ENCODE measurements around the gene PHACTR3.

PHACTR3 gene

DNA sequence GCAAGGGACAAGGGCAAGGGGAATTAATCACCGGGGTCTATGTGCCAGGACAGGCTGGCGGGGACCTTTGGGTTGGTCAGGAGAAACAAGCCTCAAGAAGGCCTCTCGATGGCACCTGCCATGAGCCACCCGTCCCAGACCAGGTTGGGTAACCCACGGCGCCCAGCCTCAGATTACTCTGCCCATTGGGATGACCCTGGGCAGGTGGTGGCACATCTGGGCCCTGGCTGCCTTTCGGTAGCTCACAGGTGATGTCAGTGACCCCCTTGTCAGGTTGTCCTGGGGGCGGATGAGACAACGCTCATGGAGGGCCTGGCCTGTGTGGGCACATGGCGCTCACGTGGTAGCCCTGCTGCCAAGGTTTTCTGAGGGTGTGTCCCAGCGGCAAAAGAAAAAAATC, 176.9 kb downstream of the PHACTR3 start:
- DNase-seq, result no peak

DNA sequence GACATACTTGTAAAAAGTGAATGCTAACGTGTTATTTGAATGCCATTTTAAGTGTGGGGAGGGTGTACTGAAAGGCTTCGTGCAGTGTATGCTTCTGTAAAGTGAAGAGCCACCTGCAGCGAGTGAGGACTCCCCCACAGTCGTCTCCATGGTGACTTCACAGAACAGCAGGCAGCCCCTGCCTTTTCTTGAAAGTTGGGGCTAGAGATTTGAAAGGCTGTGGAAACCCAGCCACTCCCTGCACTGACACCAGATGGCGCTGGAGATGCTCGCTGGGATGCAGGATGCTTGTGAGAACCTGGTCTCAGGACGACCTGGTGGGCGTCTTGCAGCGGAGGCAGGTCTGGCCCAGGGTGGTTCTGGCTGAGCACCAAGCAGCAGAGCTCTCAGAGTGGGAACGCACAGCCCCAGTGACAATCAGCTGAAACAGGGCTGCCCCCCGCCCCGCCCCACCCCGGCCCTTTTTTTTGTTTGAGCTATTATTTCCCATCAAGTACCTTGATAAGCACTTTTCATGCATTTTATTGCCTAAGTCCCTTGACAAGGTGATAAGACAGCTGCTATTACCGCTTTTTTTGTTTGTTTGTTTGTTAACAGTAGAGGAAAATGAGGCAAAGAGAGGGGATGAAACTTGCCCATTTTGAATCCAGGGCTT, 178.8 kb downstream of the PHACTR3 start:
- peak; percentile 68 for DNase-seq

DNA sequence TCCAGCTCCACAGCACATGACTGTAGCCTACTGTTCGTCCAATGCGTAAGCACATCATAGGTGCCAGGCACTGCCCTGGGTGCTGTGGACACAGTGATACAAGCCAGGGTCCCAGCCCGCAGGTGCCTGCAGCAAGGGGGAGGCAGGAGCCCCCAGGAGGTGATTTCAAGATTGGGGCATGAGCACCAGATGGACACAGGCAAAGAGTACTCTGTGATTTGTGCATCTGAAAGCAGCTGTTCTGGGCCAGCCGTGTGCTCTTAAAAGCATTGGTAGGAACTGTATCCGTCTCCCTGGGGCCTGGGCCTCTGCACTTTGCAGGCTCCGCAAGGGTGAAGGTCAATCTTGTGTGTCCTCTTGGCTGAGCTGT, 179.3 kb downstream of the PHACTR3 start:
- DNase-seq, result no peak

- DNase-seq, result no peak
Measured at GRCh38 chr20:59784365-59784764, 180.0 kb downstream of the PHACTR3 start.

DNA sequence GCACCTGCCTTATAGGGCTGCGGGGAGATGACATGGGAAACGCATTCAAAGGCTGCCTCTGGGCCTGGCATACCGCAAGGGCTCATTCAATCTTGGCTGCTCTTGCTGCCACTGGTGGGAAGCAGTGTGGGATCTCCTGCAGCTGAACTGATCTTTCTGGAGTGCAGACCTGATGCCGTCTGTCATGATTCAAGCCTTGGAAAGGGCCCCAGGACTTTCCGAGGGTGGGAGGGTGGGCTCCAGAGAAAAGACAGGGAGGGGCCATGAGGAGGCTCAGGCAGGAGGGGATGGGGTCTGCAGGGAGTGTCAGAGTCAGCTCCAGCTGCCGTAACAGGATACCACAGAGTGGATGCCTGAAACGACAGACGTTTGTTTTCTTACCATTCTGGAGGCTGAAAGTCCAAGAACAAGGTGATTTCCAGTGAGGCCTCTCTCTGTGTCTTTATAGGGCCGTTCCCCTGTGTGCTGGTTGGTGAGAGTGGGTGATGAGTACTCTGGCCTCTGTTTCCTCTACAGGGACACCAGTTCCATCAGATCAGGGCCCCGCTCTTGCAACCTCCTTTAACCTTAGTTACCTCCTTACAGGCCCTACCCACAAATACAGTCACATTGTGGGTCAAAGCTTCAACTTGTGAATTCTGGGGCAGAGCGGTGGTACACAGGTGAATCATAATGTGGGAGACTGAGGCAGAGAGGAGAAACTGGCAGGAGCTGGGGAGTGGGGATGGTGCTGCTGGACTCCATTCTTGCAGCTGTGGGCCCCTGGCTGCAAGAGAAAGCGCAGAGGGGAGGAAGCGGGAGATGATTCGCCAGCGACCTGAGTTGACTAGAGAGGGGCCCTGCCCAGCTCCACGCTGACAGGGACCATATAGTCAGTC, 180.7 kb downstream of the PHACTR3 start:
- no peak for DNase-seq

DNA sequence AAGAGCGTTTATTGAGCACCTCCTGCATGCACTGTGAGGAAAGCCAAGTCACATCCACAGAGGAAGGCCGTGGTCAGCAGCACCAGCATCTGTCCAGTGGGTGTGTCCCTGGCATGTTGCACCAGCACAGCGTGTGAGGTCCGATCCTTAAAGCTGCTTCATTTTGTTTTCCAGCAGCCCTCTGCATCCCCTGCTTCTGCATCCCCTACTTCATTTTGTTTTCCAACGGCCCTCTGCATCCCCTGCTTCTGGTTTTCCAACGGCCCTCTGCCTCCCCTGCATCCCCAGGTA, 181.3 kb downstream of the PHACTR3 start:
- no peak for DNase-seq

DNA sequence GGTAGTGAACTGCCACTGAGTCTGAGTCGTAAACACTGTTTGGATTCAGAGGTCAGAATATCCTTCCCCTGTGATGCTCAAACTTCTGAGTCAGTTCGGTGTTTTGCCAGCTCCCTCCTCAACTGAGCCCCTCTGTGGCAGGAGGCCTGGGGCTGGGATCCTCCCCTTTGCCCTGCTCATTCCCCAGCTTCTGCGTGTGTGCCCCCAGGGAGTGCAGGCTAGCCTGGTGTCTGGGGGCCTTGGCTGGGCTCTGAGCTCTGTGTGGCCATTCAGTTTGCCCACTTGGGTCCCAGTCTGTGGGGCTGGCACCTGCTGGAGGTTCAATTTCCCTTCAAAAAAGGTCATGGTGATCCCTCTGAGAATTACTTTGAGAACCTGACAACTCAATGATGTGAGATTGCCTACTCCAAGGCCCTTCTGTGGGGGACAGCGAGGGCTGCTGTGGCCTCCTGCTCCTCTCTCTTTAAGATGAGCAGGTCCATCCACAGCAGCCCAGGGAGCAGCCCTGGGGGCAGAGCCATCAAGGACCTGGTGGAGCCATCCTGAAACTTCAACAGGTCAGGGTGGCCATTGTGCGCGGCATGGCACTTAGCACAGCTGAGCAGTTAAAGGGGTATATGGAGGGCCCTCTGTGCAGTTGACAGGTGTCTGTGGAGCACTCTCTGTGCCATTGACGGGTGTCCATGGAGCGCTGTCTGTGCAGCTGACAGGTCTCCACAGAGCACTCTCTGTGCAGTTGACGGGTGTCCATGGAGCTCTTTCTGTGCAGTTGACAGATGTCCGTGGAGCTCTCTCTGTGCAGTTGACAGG, 181.9 kb downstream of the PHACTR3 start:
- no peak for DNase-seq

DNA sequence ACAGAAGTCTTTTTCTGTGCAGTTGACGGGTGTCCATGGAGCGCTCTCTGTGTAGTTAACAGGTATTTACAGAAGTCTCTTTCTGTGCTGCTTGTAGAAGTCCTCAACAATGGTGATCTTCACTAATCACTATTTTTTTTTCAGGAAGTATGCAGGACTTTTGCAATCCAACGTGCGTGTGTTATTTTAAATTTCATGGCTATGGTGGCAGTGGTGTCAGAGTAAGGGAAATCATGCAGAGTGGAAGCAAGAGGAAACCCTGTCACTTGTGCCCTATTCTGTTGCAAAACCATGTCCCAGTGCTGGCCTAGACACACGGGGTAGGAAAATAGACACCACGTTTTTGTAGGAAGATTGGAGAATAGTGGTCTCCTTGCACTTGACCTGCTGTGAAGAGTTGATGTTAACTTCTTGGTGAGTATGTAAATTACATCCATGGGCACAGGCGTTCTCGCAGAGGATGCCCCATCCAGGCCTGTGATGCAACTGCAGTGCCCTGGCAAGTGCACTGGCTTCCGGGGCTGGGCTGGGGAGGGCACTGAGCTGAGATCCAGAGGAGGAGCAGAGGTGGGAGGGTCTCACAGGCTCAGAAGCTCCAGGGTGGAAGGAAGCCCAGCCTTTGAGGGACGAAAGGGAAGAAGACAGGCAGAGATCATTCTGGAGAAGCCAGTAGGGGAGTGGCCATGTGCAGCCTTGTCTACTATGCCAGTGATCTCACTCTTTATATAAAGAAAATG, 182.6 kb downstream of the PHACTR3 start:
- no peak for DNase-seq

DNA sequence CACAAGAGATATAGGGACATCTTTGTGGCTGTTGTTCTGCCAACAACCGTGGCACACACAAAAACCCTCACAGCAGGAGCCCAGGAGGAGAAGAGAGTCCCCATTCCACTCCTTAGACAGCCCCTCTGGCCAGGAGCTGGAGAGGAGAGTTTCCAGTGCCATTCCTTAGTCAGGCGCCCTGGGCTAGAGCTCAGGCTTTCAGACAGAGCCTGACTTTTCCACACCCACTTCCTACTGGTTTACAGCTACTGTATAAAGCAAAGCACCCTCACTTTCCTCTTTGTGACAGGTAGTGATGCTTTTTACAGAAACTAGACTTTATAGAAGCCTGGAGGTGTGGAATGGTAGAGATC, 183.2 kb downstream of the PHACTR3 start:
- no peak for DNase-seq

- DNase-seq, result no peak
Measured at GRCh38 chr20:59788196-59788735, 183.9 kb downstream of the PHACTR3 start.

GRCh38 chr20:59788811-59789397, 184.6 kb downstream of the PHACTR3 start:
- DNase-seq, result no peak

GRCh38 chr20:59789686-59790085, 185.3 kb downstream of the PHACTR3 start:
- DNase-seq, result no peak

DNA sequence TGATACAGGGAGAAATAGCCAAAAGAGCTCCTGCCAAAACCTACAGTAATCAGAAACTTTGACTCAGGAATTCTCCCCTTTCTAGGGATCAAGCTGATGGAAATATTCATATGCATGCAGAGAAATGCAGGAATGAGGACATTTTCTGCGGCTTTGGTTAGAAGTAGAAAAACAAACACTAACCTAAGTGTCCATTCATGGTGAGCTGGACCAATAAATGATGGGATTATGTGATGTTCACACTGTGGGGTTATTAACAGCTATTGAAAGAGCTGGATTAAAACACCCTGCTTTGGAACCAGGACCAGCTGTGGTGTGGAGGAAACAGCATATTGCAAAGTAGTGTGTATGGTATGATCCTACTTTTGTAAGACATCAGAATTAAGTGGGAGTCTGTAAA, 186.0 kb downstream of the PHACTR3 start:
- no peak for DNase-seq

- no peak for DNase-seq
Measured at GRCh38 chr20:59792300-59792699, 188.0 kb downstream of the PHACTR3 start.

DNA sequence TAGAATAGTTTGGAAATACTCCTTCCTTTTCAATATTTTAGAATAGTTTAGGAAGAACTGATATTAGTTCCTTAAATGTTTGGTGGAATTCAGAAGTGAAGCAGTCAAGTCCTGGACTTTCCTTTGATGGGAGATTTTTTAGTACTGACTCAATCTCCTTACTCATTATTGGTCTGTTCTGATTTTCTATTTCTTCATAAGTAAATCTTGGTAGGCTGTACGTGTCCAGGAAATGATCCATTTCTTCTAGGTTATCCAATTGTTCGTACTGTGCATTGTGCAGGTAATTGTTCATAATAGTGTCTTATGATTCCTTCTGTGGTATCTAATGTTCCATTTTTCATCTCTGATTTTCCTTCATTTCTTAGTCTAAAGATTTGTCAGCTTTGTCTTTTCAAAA, 190.2 kb downstream of the PHACTR3 start:
- no peak for DNase-seq

- DNase-seq, result no peak
Measured at GRCh38 chr20:59800309-59800708, 196.0 kb downstream of the PHACTR3 start.

DNA sequence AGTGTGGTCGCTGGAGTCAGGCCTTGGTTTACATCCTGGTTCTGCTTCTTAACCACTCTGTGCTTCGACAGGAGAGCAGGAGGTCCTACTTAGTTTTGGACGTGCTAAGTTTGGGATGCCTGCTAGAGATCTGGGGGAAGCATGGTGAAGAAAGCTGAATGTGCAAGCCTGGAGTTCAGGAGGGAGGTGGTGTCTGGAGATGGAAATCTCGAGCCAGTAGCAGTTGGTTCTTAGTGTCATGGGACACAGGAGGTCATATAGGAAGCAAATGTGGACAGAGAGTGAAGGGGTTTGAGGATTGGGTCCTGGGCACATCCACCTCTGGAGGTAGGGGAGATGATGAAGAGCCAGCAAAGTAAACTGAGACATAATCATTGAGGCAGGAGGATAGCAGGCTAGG, 197.7 kb downstream of the PHACTR3 start:
- DNase-seq, result no peak

DNA sequence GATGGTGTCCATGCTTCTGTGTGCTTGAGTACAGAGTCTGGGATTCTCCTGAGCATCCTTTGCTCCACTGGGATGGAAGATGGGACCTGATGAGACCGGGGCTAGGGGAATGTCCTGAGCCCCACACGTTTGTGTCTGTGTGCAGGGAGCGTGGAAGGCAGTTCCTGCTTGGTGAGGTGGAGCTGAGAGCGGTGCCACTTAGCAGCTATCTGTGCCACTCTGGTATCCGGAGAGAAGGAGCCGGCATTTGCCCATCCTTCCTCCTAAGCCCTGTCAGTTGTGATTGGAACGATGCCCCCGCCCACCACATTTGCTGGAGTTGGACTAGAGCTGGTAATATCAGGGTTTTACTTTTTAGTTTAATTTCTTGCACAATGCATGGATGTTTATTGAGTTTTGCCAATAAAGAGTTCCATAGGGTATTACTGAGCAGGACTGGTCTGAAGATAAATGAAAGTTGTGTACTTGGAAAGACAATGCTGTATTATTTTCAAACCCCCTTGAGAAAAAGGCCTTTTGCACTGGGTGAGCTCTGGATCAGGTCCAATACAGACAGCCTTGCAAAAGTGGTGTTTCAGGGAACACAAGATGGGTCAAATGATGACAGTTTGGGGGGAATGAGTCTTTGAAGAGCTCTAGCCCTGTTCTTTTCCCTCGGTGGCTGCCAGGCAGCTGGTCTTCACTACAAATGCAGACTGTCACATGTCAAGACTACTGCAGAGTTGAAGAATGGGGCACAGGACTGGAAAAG, 198.3 kb downstream of the PHACTR3 start:
- no peak for DNase-seq

DNA sequence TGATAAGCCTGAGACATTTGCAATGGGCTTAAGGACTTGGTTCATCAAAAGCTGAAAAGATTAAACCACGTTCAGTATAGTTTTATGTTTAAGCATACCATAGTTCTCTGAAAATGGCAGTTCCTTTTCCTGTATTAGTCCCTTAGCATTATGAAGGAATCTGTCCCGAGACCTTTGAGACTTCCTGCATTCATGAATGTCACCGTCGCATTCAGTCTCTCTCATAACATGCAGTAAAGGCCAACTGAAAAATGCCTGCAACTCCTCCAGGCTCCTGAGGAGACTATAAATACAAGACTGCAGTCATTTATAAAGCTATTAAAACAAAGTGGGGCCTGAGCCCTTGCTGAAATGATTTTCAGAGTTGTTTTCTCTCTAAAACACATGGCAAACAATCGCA, 200.0 kb downstream of the PHACTR3 start:
- DNase-seq, result no peak

GRCh38 chr20:59804871-59805665, 200.7 kb downstream of the PHACTR3 start:
- no peak for DNase-seq
